Stimulated activated CD8-positive, alpha-beta memory T cell treated with anti-CD3 and anti-CD28 coated beads, Interleukin-12 subunit alpha, Interleukin-12 subunit beta, amount 100 ng/mL, for 24 hours (primary cell): ENCODE data around the gene SAFB.
A peak's percentile ranks its signal among the peaks of the same experiment; 100 is the strongest.

Experiments used
- DNase-seq: peaks from one replicate; pipeline ENCODE4 v3.0.0-alpha.2; 2020; ENCODE audit errors: extremely low read depth

SAFB gene

GRCh38 chr19:5622465-5623396, at the start of gene SAFB, which contains the start of gene SAFB2:
Gene SAFB, plus strand, starts transcription at chr19:5623083. Its CDS starts 123 bp downstream, at chr19:5623206.
Gene SAFB2, minus strand, starts transcription at chr19:5622776. Its CDS starts 61 bp downstream, at chr19:5622715.
- peak; percentile 99 for DNase-seq

GRCh38 chr19:5575590-5575989, 47.3 kb upstream of the SAFB start:
- no peak for DNase-seq

- DNase-seq: peak; percentile 9
These were observed 44.6 kb upstream of the SAFB start for GRCh38 chr19:5578097-5578846.

- no peak for DNase-seq
These were observed 43.6 kb upstream of the SAFB start for GRCh38 chr19:5579286-5579685.

- DNase-seq: no peak
These were observed 43.2 kb upstream of the SAFB start for GRCh38 chr19:5579697-5580096.

- no peak for DNase-seq
These were observed 42.7 kb upstream of the SAFB start for GRCh38 chr19:5580161-5580571.

- DNase-seq: no peak
These were observed 37.2 kb upstream of the SAFB start for GRCh38 chr19:5585461-5586299.

- no peak for DNase-seq
These were observed 36.4 kb upstream of the SAFB start for GRCh38 chr19:5586300-5587070.

- DNase-seq: no peak
These were observed 35.8 kb upstream of the SAFB start for GRCh38 chr19:5587071-5587455.

GRCh38 chr19:5587661-5588060, 35.2 kb upstream of the SAFB start:
- no peak for DNase-seq

- no peak for DNase-seq
These were observed 34.4 kb upstream of the SAFB start for GRCh38 chr19:5588441-5588840.

- no peak for DNase-seq
These were observed 33.8 kb upstream of the SAFB start for GRCh38 chr19:5588906-5589676.

GRCh38 chr19:5590151-5590864, 32.6 kb upstream of the SAFB start:
- no peak for DNase-seq

- DNase-seq: no peak
These were observed 32.1 kb upstream of the SAFB start for GRCh38 chr19:5590865-5591154.

- no peak for DNase-seq
These were observed 31.4 kb upstream of the SAFB start for GRCh38 chr19:5591476-5591875.

GRCh38 chr19:5592531-5593342, 30.1 kb upstream of the SAFB start:
- no peak for DNase-seq

GRCh38 chr19:5593343-5594255, 29.3 kb upstream of the SAFB start:
- DNase-seq: no peak

- DNase-seq: no peak
These were observed 28.3 kb upstream of the SAFB start for GRCh38 chr19:5594521-5594950.
